GM12801 (cell line): ENCODE measurements around the gene BPIFA1.

Source experiments
- TF ChIP-seq, protein P1 (sequence below): IDR thresholded peaks from one replicate; pipeline ENCODE4 v1.5.1; 2011; ENCODE audit warnings: control low read depth; ENCODE audit not compliant: insufficient read length; ENCODE audit errors: extremely low read depth

Gene BPIFA1

DNA sequence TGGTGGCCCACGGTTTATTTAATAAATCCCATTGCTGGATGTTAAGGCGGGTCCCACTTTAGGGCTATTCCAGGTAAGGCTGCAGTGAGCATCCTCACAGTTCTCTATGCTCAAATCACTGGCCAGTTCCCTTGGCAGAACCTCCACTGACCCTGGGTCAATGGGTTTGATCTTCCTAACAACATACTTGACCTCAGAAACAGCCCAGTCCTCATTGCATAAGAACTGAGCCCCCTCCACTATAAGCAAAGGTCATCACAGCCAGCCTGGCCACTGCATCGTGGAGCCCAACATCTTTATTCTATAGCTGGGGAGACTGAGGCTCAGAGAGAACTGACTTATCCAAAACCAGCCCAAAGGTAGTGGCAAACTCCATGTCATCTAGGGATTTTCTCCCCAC is 42.9 kb downstream of the BPIFA1 start:
- TF ChIP-seq, protein P1, sequence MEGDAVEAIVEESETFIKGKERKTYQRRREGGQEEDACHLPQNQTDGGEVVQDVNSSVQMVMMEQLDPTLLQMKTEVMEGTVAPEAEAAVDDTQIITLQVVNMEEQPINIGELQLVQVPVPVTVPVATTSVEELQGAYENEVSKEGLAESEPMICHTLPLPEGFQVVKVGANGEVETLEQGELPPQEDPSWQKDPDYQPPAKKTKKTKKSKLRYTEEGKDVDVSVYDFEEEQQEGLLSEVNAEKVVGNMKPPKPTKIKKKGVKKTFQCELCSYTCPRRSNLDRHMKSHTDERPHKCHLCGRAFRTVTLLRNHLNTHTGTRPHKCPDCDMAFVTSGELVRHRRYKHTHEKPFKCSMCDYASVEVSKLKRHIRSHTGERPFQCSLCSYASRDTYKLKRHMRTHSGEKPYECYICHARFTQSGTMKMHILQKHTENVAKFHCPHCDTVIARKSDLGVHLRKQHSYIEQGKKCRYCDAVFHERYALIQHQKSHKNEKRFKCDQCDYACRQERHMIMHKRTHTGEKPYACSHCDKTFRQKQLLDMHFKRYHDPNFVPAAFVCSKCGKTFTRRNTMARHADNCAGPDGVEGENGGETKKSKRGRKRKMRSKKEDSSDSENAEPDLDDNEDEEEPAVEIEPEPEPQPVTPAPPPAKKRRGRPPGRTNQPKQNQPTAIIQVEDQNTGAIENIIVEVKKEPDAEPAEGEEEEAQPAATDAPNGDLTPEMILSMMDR = no peak

DNA sequence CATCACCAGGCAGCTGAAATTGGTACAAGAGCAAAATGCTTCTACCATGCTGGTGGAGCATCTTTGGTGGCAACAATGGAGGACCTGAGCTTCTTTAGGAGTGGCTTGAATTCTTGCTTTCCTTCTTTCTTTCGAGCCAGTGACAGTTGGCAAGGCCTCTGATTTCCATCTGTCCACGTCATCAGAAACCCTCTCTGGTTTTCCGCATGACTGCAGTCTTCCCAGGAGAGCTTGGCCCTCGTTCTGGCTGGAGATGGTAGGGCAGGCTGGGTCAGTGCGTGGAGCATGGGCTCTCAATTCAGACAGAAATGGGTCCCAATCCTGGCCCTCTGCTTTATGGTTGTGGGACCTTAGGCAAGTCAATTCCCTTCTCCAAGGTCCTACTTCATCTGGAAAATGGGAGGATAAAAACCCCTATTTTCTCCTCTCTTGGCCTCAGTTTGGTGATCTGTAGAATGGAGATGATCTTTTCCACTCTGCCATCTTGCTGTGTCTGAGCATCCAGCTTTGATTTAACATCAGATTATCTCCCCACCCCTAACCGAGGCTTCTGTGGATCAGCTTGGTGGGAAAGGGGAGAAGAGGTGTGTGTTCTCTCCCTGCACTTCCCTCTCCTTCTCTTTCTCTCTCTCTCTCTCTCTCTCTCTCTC is 43.6 kb downstream of the BPIFA1 start:
- TF ChIP-seq, protein P1 = no peak

DNA sequence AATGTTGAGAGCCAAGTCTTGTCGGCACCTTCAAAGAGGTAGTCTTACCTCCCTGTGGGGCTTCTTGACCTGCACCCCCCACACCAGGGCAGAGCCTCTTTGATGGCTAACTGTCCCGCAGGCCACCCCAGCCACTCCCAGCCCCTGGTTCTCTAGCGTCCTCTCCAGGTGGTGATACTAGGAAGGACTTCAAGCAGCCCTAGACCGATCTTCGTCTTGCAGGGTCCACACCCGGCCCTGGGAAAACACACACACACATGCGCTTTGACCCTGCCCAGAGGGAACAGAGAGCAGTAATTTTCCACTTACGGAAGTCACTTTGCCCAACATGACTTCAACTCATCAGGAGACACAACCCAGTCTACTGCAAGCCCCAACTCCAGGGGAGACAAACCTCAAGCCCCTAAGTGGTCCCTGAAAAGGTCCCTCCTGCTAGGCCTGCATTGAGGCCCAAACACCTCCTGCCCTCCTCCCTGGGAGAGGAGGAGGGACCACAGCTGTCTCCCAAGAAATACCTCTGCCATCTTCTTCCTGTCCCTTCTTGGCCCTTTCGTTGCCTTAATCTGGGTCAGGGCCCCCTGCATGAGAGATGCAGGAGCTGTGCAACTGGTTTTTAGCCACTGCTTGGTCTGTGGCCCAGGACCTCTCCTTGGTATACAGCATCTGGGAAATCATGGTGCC is 44.3 kb downstream of the BPIFA1 start:
- TF ChIP-seq, protein P1 = no peak

DNA sequence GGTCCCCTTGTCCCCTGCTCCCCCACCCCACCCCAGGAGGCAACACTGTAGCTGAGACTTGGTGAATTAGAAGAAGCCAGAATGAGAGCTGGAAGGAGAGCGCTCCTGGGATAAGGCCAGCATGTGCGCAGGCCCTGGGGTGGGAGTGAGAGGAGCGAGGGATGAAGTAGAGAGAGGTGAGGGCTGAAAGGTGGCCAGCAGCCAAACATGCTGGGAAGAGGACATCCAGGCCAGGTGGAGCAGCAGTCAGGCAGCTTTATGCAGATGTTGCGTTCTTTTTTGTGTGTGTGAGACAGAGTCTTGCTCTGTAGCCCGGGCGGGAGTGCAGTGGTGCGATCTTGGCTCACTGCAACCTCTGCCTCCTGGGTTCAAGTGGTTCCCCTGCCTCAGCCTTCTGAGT is 45.0 kb downstream of the BPIFA1 start:
- TF ChIP-seq, protein P1 = no peak

DNA sequence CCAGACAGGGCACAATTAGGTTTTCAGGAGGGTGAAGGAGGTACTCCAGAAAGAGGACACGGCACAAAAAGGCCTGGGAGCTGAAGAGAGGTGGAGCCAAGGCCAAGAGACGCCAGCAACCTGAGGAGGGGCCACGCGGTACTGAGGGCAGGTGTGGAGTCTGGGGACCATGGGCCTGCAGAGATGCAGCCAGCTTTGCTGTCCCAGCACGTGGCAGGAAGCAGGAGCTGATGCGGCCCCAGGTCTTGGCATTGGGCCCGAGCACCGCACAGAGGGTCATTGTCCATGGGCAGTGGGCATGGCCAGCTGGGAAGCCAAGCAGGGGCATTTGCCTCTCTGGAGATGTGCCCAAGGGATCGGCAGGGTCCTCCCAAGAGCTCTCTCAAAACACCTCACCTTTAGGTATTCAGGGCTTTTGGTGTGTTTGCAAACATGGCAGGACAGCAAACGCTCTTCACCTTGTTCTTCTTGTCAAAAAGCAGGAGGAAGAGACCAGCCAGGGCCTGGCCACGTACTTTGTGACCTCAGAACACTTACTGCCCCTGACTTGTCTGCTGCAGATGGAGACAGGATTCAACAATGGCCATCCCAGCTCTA is 45.9 kb downstream of the BPIFA1 start:
- TF ChIP-seq, protein P1 = no peak

DNA sequence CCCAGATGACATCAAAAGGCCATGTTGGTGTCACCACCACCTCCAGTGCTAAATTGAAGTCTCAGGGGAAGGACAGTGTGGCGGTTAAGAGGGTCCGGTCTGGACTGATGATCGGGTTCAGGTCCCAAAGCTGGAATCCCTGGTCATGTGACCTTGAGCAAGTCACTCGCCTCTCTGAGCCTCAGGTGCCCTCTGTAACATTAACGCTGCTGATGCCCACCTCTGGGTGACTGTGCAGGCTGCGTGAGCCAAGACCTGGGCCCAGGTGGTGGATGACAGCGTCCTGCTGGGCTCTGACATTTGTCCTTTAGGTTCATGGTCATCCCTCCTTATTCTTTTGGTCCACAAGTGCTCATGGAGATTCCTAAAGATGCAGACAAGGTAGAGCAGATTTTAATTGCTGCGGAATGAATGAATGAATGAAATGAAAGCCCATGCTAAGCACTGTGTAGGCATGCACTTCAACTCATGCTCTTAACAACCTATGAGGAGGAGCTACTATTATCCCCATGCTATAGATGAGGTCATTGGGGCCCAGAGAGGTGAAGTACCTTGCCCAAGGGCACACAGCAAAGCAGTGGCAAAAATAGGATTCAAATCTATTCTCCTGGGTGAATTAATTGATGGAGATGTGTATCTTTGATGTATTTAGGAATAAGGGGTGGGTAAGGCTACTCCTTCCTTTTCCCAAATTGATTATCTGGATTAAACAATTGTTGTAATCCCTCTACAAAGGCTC is 46.6 kb downstream of the BPIFA1 start:
- TF ChIP-seq, protein P1 = no peak

DNA sequence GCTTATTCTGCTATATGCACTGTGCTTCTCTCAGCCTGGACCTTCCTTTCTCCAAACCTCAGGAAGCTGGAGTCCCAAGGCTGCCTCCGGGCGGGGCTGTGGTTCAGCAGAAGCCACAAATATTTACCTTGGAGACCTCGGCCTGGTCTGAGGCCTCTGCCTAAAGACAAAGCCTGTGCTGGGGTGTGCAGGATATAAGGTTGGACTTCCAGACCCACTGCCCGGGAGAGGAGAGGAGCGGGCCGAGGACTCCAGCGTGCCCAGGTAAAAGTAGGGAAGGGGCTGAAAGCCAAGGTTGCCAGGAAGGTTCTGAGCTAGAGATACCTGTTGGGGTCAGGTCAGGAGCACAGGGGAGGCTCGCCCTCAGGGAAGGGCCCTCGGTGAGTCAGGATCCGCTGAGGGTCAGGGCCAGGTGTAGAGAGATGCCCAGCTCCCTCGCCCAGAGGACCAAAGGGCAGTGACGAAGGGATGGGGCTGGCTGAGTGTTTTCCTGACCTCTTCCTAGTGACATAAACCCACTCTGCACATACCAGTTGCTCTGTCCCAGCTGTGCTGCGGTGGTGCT is 47.3 kb downstream of the BPIFA1 start, which contains the start of gene BPIFB1:
TSS of gene BPIFB1 (plus strand) at position 224 of the 565 bp plus-strand sequence. CDS start 2,860 bp downstream, outside the sequence.
- TF ChIP-seq, protein P1 = no peak
